ENCODE data around the gene TBC1D5.

The TBC1D5 gene

GRCh38 chr3:17149076-17149475, 593.4 kb downstream of the TBC1D5 start:
- H3K27ac ChIP-seq: no peak overlapping the region
- H3K4me1 ChIP-seq: peaks cover 16 to 23% (median 21%) of the 10 kb centered on the region in 10 experiments
- no peak overlapping the region for H3K9ac ChIP-seq
- TF ChIP-seq Cebpa-rat (IDR thresholded peaks at IDR 0.05): no peak
- H3K9me3 ChIP-seq (replicated peaks in 1 of 11): peaks cover 12 to 16% (median 14%) of the 10 kb centered on the region in 11 experiments
- peaks cover 10 to 16% (median 13%) of the 10 kb centered on the region in 11 experiments for H3K36me3 ChIP-seq
- H4K20me1 ChIP-seq: no peaks in the 10 kb centered on the region
- H3K4me2 ChIP-seq: no peak overlapping the region
- no peaks in the 10 kb centered on the region for H3K27me3 ChIP-seq
- H3K4me3 ChIP-seq: no peak overlapping the region

- H3K27ac ChIP-seq: no peak overlapping the region
- H3K27me3 ChIP-seq: no peaks in the 10 kb centered on the region
- no peak for TF ChIP-seq Cebpa-rat (IDR thresholded peaks at IDR 0.05)
- no peaks in the 10 kb centered on the region for H4K20me1 ChIP-seq
- H3K36me3 ChIP-seq: no peaks in the 10 kb centered on the region
- H3K9me3 ChIP-seq (replicated peaks in 1 of 11): peaks cover 0 to 8% (median 0%) of the 10 kb centered on the region in 11 experiments; a peak in 2 of 22 replicates
- H3K4me3 ChIP-seq: no peak overlapping the region
- H3K9ac ChIP-seq: no peak overlapping the region
- H3K4me2 ChIP-seq: no peak overlapping the region
- H3K4me1 ChIP-seq: no peaks in the 10 kb centered on the region
Observed at GRCh38 chr3:17144665-17144993, 597.8 kb downstream of the TBC1D5 start.

- Histone ChIP-seq H4K20me1 (no peaks in the 10 kb centered on the region), H3K9me3 (replicated peaks in 1 of 11) (peaks cover 0 to 8% (median 0%) of the 10 kb centered on the region in 11 experiments; a peak in 2 of 22 replicates), H3K27me3 (no peaks in the 10 kb centered on the region), H3K9ac (no peak overlapping the region), H3K36me3 (no peaks in the 10 kb centered on the region), H3K4me3 (no peak overlapping the region), H3K27ac (no peak overlapping the region), H3K4me2 (no peak overlapping the region), H3K4me1 (peaks cover 0 to 5% (median 0%) of the 10 kb centered on the region in 10 experiments; a peak in 8 of 20 replicates)
- TF ChIP-seq Cebpa-rat (IDR thresholded peaks at IDR 0.05): no peak
Observed at GRCh38 chr3:17143893-17144664, 598.4 kb downstream of the TBC1D5 start.

GRCh38 chr3:17142516-17142915, 599.9 kb downstream of the TBC1D5 start:
- H3K9ac ChIP-seq: no peak overlapping the region
- H3K36me3 ChIP-seq: no peaks in the 10 kb centered on the region
- no peak overlapping the region for H3K4me2 ChIP-seq
- no peaks in the 10 kb centered on the region for H4K20me1 ChIP-seq
- no peak overlapping the region for H3K27ac ChIP-seq
- H3K4me1 ChIP-seq: peaks cover 0 to 7% (median 0%) of the 10 kb centered on the region in 10 experiments; a peak in 8 of 20 replicates
- no peaks in the 10 kb centered on the region for H3K27me3 ChIP-seq
- no peak for TF ChIP-seq Cebpa-rat (IDR thresholded peaks at IDR 0.05)
- H3K9me3 ChIP-seq (replicated peaks in 1 of 11): peaks cover 0 to 9% (median 0%) of the 10 kb centered on the region in 11 experiments; a peak in 2 of 22 replicates
- no peak overlapping the region for H3K4me3 ChIP-seq

GRCh38 chr3:17141699-17142098, 600.7 kb downstream of the TBC1D5 start:
- Histone ChIP-seq H3K4me1 (peaks cover 0 to 7% (median 0%) of the 10 kb centered on the region in 10 experiments; a peak in 8 of 20 replicates), H3K4me2 (no peak overlapping the region), H3K9ac (no peak overlapping the region), H3K9me3 (replicated peaks in 1 of 11) (peaks cover 0 to 9% (median 0%) of the 10 kb centered on the region in 11 experiments; a peak in 2 of 22 replicates), H3K4me3 (no peak overlapping the region), H3K36me3 (no peaks in the 10 kb centered on the region), H3K27ac (no peak overlapping the region), H3K27me3 (no peaks in the 10 kb centered on the region), H4K20me1 (no peaks in the 10 kb centered on the region)
- TF ChIP-seq Cebpa-rat (IDR thresholded peaks at IDR 0.05): no peak

- H3K9ac ChIP-seq: no peak overlapping the region
- peaks cover 0 to 10% (median 0%) of the 10 kb centered on the region in 11 experiments; a peak in 4 of 22 replicates for H3K9me3 ChIP-seq (replicated peaks in 1 of 11)
- no peaks in the 10 kb centered on the region for H3K36me3 ChIP-seq
- H3K4me3 ChIP-seq: no peak overlapping the region
- no peaks in the 10 kb centered on the region for H3K27me3 ChIP-seq
- H3K4me2 ChIP-seq: no peak overlapping the region
- H3K4me1 ChIP-seq: peaks cover 0 to 7% (median 0%) of the 10 kb centered on the region in 10 experiments; a peak in 8 of 20 replicates
- H3K27ac ChIP-seq: no peak overlapping the region
- no peak for TF ChIP-seq Cebpa-rat (IDR thresholded peaks at IDR 0.05)
- H4K20me1 ChIP-seq: no peaks in the 10 kb centered on the region
Observed at GRCh38 chr3:17140670-17141505, 601.5 kb downstream of the TBC1D5 start.

GRCh38 chr3:17138246-17139039, 604.0 kb downstream of the TBC1D5 start:
- Histone ChIP-seq H3K4me3 (no peak overlapping the region), H3K27ac (no peak overlapping the region), H3K9ac (no peak overlapping the region), H3K36me3 (no peaks in the 10 kb centered on the region), H4K20me1 (no peaks in the 10 kb centered on the region), H3K9me3 (replicated peaks in 1 of 11) (peaks cover 0 to 23% (median 5%) of the 10 kb centered on the region in 11 experiments; a peak in 8 of 22 replicates), H3K4me1 (peaks cover 0 to 7% (median 0%) of the 10 kb centered on the region in 10 experiments; a peak in 8 of 20 replicates), H3K27me3 (no peaks in the 10 kb centered on the region), H3K4me2 (no peak overlapping the region)
- TF ChIP-seq Cebpa-rat (IDR thresholded peaks at IDR 0.05): no peak

GRCh38 chr3:17137321-17137826, 605.1 kb downstream of the TBC1D5 start:
- Histone ChIP-seq H3K4me1 (peaks cover 0 to 7% (median 0%) of the 10 kb centered on the region in 10 experiments; a peak in 8 of 20 replicates), H3K9me3 (replicated peaks in 1 of 11) (peaks cover 0 to 23% (median 5%) of the 10 kb centered on the region in 11 experiments; a peak in 8 of 22 replicates), H4K20me1 (no peaks in the 10 kb centered on the region), H3K4me2 (no peak overlapping the region), H3K36me3 (no peaks in the 10 kb centered on the region), H3K9ac (no peak overlapping the region), H3K27ac (no peak overlapping the region), H3K4me3 (no peak overlapping the region), H3K27me3 (no peaks in the 10 kb centered on the region)
- no peak for TF ChIP-seq Cebpa-rat (IDR thresholded peaks at IDR 0.05)

Measured in BLaER1 treated with 17β-estradiol and CSF1 and Interleukin-3, amounts not matched to agents 10 nM and 100 nM (cell line).